PC-9 (cell line): ENCODE measurements around the gene VENTX. TPM values are rescaled to one million over a fixed set of nuclear protein-coding genes. Genes with fewer than 3 reads are reported as not detected.

Experiments
- BruUV-seq: library from RNA; stranded (reverse); fragments of 400-500 nt; replicated peaks from 2 replicates; lab custom pipeline; 2021; lab: Mats Ljungman, UMichigan
- CTCF ChIA-PET: fragments of 300-600 bp; sonication (Branson Sonifier 250); formaldehyde crosslinking; loops from one replicate; lab custom pipeline; 2022; ENCODE audit warnings: antibody characterized with exemption; lab: Charles Lee
- POLR2A ChIA-PET: fragments of 300-600 bp; sonication (Branson Sonifier 250); formaldehyde crosslinking; loops from one replicate; lab custom pipeline; 2022; ENCODE audit warnings: antibody characterized with exemption; ENCODE audit not compliant: unreplicated experiment; lab: Charles Lee
- DNase-seq, 2 experiments: peaks; one replicate each; pipeline versions ENCODE4 v3.0.0 to v3.0.0-alpha.2; 2015 to 2022; ENCODE audit warnings: mixed read lengths in 1 of 2
- H2AFZ ChIP-seq: fragments of 200-600 bp; sonication (generic); 2 replicates; pipeline ENCODE4 v1.8.1; 2017; ENCODE audit warnings: antibody characterized with exemption
- H3F3A ChIP-seq: fragments of 200-600 bp; sonication (generic); 2 replicates; pipeline ENCODE4 v1.8.1; 2017; ENCODE audit warnings: antibody characterized with exemption, mild to moderate bottlenecking, low read depth; ENCODE audit not compliant: insufficient read depth
- H3K27ac ChIP-seq: fragments of 200-600 bp; sonication (generic); 2 replicates; pipeline ENCODE4 v1.6.1; 2016; ENCODE audit warnings: mixed run types
- H3K27me3 ChIP-seq: fragments of 200-600 bp; sonication (generic); 2 replicates; pipeline ENCODE4 v1.6.1; 2016; ENCODE audit warnings: low read depth, mixed run types; ENCODE audit not compliant: insufficient read depth
- H3K36me3 ChIP-seq: fragments of 200-600 bp; sonication (generic); 2 replicates; pipeline ENCODE4 v1.6.1; 2016; ENCODE audit warnings: low read depth, mixed run types
- H3K4me1 ChIP-seq: fragments of 200-600 bp; sonication (generic); replicated peaks from 2 replicates; pipeline ENCODE4 v1.6.1; 2016; ENCODE audit warnings: mixed run types; ENCODE audit not compliant: insufficient read depth
- H3K4me2 ChIP-seq: fragments of 200-600 bp; sonication (generic); 2 replicates; pipeline ENCODE4 v1.6.1; 2017; ENCODE audit warnings: mixed run types
- H3K4me3 ChIP-seq: fragments of 200-600 bp; sonication (generic); 2 replicates; pipeline ENCODE4 v1.6.1; 2016; ENCODE audit warnings: mixed run types
- H3K79me2 ChIP-seq: fragments of 200-600 bp; sonication (generic); 2 replicates; pipeline ENCODE4 v1.6.1; 2017; ENCODE audit warnings: low read depth, mixed run types
- H3K9me2 ChIP-seq: fragments of 200-600 bp; sonication (generic); 2 replicates; pipeline ENCODE4 v1.8.1; 2017; ENCODE audit warnings: mild to moderate bottlenecking; ENCODE audit not compliant: insufficient read depth
- H3K9me3 ChIP-seq: fragments of 200-600 bp; sonication (generic); 2 replicates; pipeline ENCODE4 v1.8.1; 2016; ENCODE audit warnings: low read depth; ENCODE audit not compliant: insufficient read depth
- H4K20me1 ChIP-seq: fragments of 200-600 bp; sonication (generic); 2 replicates; pipeline ENCODE4 v1.8.1; 2017; ENCODE audit not compliant: insufficient read depth
- CTCF ChIP-seq: fragments of 200-600 bp; sonication (generic); conservative IDR thresholded peaks from 2 replicates; pipeline ENCODE4 v1.6.1; 2017; ENCODE audit warnings: mixed run types, antibody characterized with exemption, mild to moderate bottlenecking, moderate library complexity
- EZH2 ChIP-seq: fragments of 200-600 bp; sonication (generic); IDR thresholded peaks from 2 replicates; pipeline ENCODE4 v1.8.0; 2017; ENCODE audit warnings: antibody characterized with exemption, low read depth
- intact Hi-C: fragments of 100-400 bp; cut with micrococcal nuclease; formaldehyde crosslinking; loops from one replicate; pipeline ENCODE4 v1.10.0; 2022; ENCODE audit not compliant: unreplicated experiment
- total RNA-seq: library from RNA; stranded (reverse); gene quantifications from 2 replicates; pipeline ENCODE4 v1.2.3, GENCODE V29; 2021

Gene VENTX
- total RNA-seq, 1 experiment from 2014 or later = not detected

- H3K79me2 ChIP-seq = no peaks in the 10 kb centered on the region
- no peaks in the 10 kb centered on the region for H4K20me1 ChIP-seq
- no peak overlapping the region for H3K27ac ChIP-seq
- no peaks in the 10 kb centered on the region for H3F3A ChIP-seq
- H2AFZ ChIP-seq = no peak overlapping the region
- no peak for DNase-seq
- no TSS peak for BruUV-seq
- H3K4me2 ChIP-seq = no peak overlapping the region
- TF ChIP-seq EZH2 (no peak), CTCF (no peak)
- peaks cover 32% of the 10 kb centered on the region for H3K27me3 ChIP-seq
- intact Hi-C loops = no loop called here
- ChIA-PET CTCF (no interaction called here), POLR2A (no interaction called here)
- no peaks in the 10 kb centered on the region for H3K4me1 ChIP-seq
- H3K9me3 ChIP-seq = no peaks in the 10 kb centered on the region
- H3K4me3 ChIP-seq = no peak overlapping the region
- H3K9me2 ChIP-seq = no peaks in the 10 kb centered on the region
- no peaks in the 10 kb centered on the region for H3K36me3 ChIP-seq
These were observed 35.5 kb upstream of the VENTX start for GRCh38 chr10:133201948-133202725.

- no peaks in the 10 kb centered on the region for H3K9me2 ChIP-seq
- intact Hi-C loops = no loop called here
- H3K9me3 ChIP-seq = no peaks in the 10 kb centered on the region
- no peaks in the 10 kb centered on the region for H3F3A ChIP-seq
- no peaks in the 10 kb centered on the region for H3K4me1 ChIP-seq
- H2AFZ ChIP-seq = no peak overlapping the region
- ChIA-PET CTCF (interaction anchor here (0.7 kb wide), 1 partner anchor 16 kb away, joined by 4 read pairs; no protein-coding TSS in a partner anchor), POLR2A (no interaction called here)
- H3K4me3 ChIP-seq = no peak overlapping the region
- no peaks in the 10 kb centered on the region for H3K36me3 ChIP-seq
- BruUV-seq = no TSS peak
- DNase-seq = no peak
- no peak for TF ChIP-seq CTCF
- no peak for TF ChIP-seq EZH2
- H3K79me2 ChIP-seq = no peaks in the 10 kb centered on the region
- H3K27ac ChIP-seq = no peak overlapping the region
- H3K4me2 ChIP-seq = no peak overlapping the region
- no peaks in the 10 kb centered on the region for H4K20me1 ChIP-seq
- H3K27me3 ChIP-seq = peaks cover 32% of the 10 kb centered on the region
These were observed 34.6 kb upstream of the VENTX start for GRCh38 chr10:133202778-133203651.

GRCh38 chr10:133203652-133204195, 33.9 kb upstream of the VENTX start:
- BruUV-seq = no TSS peak
- Histone ChIP-seq H3K36me3 (no peaks in the 10 kb centered on the region), H3K4me3 (no peak overlapping the region), H3K9me3 (no peaks in the 10 kb centered on the region), H2AFZ (no peak overlapping the region), H3K4me1 (no peaks in the 10 kb centered on the region), H3K9me2 (no peaks in the 10 kb centered on the region), H4K20me1 (no peaks in the 10 kb centered on the region), H3K27me3 (peaks cover 32% of the 10 kb centered on the region), H3K79me2 (no peaks in the 10 kb centered on the region), H3F3A (no peaks in the 10 kb centered on the region), H3K27ac (no peak overlapping the region), H3K4me2 (no peak overlapping the region)
- POLR2A ChIA-PET = no interaction called here
- no peak for TF ChIP-seq CTCF
- no peak for TF ChIP-seq EZH2
- intact Hi-C loops = no loop called here
- DNase-seq = no peak
- CTCF ChIA-PET = interaction anchor here (0.7 kb wide), 1 partner anchor 16 kb away, joined by 4 read pairs; no protein-coding TSS in a partner anchor
